ENCODE measurements around the gene FLRT1.

The FLRT1 gene

DNA sequence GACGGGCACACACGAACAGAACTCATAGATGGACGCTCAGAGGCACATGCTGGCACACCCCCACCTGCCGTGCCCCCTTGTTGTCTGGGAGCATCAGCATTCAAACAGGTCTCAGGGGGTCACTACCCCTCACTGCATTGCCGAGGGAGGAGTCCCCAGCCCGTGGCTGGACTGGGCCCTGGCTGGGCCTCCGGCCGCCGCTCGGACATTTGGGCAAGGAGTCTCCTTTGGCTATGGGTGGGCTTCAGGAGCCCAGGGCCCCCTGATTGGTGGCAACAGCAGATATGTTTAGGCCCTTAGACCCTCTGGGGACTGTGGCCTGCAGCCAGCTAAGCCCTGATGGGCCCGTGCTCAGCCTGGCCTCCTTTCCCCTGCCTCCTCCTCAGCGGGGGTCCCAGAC is 41.9 kb downstream of the FLRT1 start:
- no peak for DNase-seq (ENCODE audit: low spot score)
- TF ChIP-seq CTCF (IDR thresholded peaks at IDR 0.05; ENCODE audit: extremely low read depth, insufficient read depth, missing control alignments), result no peak
- in situ Hi-C loops (cut with MboI; ENCODE audit: low pct_unique_long_range_greater_than_20kb, low sequenced_read_pairs, unreplicated experiment), result no loop called here

- in situ Hi-C loops (cut with MboI; ENCODE audit: low pct_unique_long_range_greater_than_20kb, low sequenced_read_pairs, unreplicated experiment), result no loop called here
- TF ChIP-seq CTCF (IDR thresholded peaks at IDR 0.05; ENCODE audit: extremely low read depth, insufficient read depth, missing control alignments), result no peak
- DNase-seq (ENCODE audit: low spot score), result no peak
Measured at GRCh38 chr11:64078284-64078683, 42.6 kb downstream of the FLRT1 start.

- TF ChIP-seq CTCF (IDR thresholded peaks at IDR 0.05; ENCODE audit: extremely low read depth, insufficient read depth, missing control alignments), result no peak
- in situ Hi-C loops (cut with MboI; ENCODE audit: low pct_unique_long_range_greater_than_20kb, low sequenced_read_pairs, unreplicated experiment), result no loop called here
- no peak for DNase-seq (ENCODE audit: low spot score)
Measured at GRCh38 chr11:64078905-64079304, 43.2 kb downstream of the FLRT1 start.

- DNase-seq (ENCODE audit: low spot score), result no peak
- TF ChIP-seq CTCF (IDR thresholded peaks at IDR 0.05; ENCODE audit: extremely low read depth, insufficient read depth, missing control alignments), result no peak
- in situ Hi-C loops (cut with MboI; ENCODE audit: low pct_unique_long_range_greater_than_20kb, low sequenced_read_pairs, unreplicated experiment), result no loop called here
Measured at GRCh38 chr11:64080390-64080789, 44.7 kb downstream of the FLRT1 start.

DNA sequence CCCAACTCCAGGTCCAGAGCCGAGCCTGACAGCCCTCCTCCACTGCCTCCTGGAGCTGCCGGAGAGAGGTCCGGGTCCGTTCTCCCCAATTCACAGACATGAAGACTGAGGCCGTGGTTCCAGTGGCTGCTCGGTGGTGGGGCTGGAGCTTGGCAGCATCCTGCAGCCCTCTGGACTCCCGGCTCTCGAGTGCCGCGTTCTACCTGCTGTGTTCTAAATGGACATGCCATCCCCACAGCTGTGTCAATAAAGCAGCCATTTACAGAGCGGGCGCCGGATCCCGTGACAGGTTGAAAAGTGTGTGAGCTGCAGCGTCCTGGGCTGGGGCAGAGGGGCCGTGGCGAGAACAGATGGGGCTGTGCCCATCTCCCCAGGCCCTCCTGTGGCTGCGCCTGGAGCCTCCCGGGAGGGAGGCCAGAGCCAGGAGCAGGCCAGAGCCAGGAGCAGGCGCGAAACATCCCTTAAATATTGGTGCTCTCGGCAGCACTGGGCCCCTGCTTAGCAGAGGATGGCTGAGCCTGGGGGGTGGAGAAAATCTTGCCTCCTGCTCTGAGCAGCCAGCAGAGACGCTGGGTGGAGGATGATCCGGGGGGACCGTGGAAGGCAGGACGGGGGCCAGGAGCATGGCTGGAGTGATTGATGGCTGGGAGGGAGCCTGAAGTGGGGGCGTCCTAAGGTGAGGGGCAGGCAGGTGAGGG is 46.2 kb downstream of the FLRT1 start:
- in situ Hi-C loops (cut with MboI; ENCODE audit: low pct_unique_long_range_greater_than_20kb, low sequenced_read_pairs, unreplicated experiment), result no loop called here
- TF ChIP-seq CTCF (IDR thresholded peaks at IDR 0.05; ENCODE audit: extremely low read depth, insufficient read depth, missing control alignments), result no peak
- DNase-seq (ENCODE audit: low spot score), result no peak

DNA sequence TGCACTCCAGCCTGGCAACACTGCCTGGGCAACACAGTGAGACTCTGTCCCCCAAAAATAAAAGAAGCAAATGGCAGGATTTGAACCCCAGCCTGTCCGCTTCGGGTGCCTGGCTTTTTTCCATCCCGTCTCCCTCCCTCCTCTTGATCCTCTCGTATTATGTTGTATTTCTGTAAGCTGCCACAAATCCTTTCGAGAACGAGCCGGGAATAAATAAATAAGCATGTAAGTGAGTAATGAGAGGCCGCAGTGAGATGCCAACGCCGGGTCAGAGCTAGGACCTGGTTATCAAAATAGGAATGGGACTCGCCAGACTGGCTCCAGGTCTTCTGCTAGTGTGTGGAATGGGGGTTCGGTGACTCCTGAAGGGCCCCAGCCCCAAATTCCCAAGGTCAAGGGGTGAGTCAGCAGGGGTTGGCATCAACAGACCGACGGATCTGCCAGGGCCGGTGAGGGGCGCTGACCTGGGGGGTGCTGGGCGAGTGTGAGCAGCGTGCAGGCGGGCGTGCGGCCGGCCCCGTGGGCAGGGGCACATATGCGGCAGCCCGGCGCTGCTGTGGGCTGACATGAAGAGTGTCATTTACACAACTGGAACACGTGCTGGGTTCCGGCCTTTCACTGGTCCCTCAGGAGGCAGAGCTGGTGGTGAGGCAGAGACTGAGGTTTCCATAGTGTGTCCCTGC is 47.8 kb downstream of the FLRT1 start:
- DNase-seq (ENCODE audit: low spot score), result no peak
- TF ChIP-seq CTCF (IDR thresholded peaks at IDR 0.05; ENCODE audit: extremely low read depth, insufficient read depth, missing control alignments), result no peak
- in situ Hi-C loops (cut with MboI; ENCODE audit: low pct_unique_long_range_greater_than_20kb, low sequenced_read_pairs, unreplicated experiment), result no loop called here

All from GM13977 (cell line).